Nephron (organoid): ENCODE data around the gene HMGB4.

ENCODE experiments used
- H3K27ac Mint-ChIP-seq, 3 experiments: 2 replicates each; pipeline ENCODE4 v1.8.0; 2020; ENCODE audit warnings: mixed read lengths in 3 of 3, mild to moderate bottlenecking in 2 of 3, moderate library complexity in 1 of 3
- H3K27me3 Mint-ChIP-seq: 2 replicates; pipeline ENCODE4 v1.8.0; 2021; ENCODE audit warnings: low read depth, mild to moderate bottlenecking, moderate library complexity, mixed read lengths
- H3K36me3 Mint-ChIP-seq: 2 replicates; pipeline ENCODE4 v1.8.0; 2020; ENCODE audit warnings: low read depth, mixed read lengths
- H3K4me1 Mint-ChIP-seq: 2 replicates; pipeline ENCODE4 v1.8.0; 2020; ENCODE audit warnings: mixed read lengths
- H3K4me3 Mint-ChIP-seq, 3 experiments: 2 replicates each; pipeline ENCODE4 v1.8.0; 2020; ENCODE audit warnings: mild to moderate bottlenecking in 3 of 3, mixed read lengths in 3 of 3, moderate library complexity in 2 of 3
- H3K9me3 Mint-ChIP-seq: 2 replicates; pipeline ENCODE4 v1.8.0; 2020; ENCODE audit warnings: mixed read lengths
- TF ChIP-seq, protein P1 (sequence below), 3 experiments: fragments of 200-600 bp; sonication (generic); IDR thresholded peaks; one replicate each; pipeline ENCODE4 v1.5.0; 2021; ENCODE audit warnings: antibody characterized with exemption in 3 of 3; ENCODE audit not compliant: unreplicated experiment in 3 of 3

The HMGB4 gene

DNA sequence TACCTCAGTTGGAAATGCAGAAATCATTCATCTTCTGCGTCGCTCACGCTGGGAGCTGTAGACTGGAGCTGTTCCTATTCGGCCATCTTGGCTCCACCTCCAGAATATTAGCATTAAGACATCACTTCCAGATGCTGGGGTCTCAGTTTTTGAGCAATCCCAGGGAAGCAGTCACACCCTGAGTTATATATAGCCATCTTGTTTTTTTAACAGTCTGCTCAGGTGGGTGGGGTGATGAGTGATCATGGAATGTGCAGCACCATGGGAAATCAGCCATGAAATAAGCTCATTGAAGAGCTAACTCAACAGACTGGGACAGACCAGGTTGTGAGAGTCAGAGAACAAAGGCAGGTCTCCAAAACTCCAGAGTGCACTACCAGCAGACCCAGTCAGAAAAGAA lies 27.0 kb upstream of the HMGB4 start:
- Mint-ChIP-seq H3K36me3 (no peaks in the 10 kb centered on the region), H3K9me3 (peaks cover 19% of the 10 kb centered on the region), H3K27me3 (peaks cover 12% of the 10 kb centered on the region), H3K4me3 (no peak overlapping the region), H3K4me1 (no peaks in the 10 kb centered on the region), H3K27ac (no peak overlapping the region)
- TF ChIP-seq, protein P1, sequence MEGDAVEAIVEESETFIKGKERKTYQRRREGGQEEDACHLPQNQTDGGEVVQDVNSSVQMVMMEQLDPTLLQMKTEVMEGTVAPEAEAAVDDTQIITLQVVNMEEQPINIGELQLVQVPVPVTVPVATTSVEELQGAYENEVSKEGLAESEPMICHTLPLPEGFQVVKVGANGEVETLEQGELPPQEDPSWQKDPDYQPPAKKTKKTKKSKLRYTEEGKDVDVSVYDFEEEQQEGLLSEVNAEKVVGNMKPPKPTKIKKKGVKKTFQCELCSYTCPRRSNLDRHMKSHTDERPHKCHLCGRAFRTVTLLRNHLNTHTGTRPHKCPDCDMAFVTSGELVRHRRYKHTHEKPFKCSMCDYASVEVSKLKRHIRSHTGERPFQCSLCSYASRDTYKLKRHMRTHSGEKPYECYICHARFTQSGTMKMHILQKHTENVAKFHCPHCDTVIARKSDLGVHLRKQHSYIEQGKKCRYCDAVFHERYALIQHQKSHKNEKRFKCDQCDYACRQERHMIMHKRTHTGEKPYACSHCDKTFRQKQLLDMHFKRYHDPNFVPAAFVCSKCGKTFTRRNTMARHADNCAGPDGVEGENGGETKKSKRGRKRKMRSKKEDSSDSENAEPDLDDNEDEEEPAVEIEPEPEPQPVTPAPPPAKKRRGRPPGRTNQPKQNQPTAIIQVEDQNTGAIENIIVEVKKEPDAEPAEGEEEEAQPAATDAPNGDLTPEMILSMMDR (IDR thresholded peaks at IDR 0.05; ENCODE audit: unreplicated experiment in 3 of 3) = no peak

DNA sequence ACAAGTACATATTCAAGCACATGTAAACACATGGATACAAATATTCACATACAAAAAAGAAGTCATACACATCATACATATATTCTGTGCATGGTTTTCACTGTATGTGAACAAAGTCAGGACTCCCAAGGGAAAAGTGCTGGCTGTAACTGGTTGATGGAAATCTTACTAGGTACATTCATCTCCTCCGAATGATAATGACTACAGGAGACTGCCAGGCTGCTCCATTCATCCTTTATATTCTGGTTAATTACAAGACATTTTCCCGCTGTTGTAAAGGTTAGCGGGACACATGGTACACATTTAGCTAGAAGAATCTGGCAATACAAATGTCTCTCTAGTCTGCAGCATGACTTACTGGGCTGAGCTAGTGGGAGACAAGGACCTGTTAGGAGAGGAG lies 26.2 kb upstream of the HMGB4 start:
- H3K9me3 Mint-ChIP-seq = peaks cover 14% of the 10 kb centered on the region
- no peaks in the 10 kb centered on the region for H3K36me3 Mint-ChIP-seq
- TF ChIP-seq, protein P1 (IDR thresholded peaks at IDR 0.05; ENCODE audit: unreplicated experiment in 3 of 3) = no peak

DNA sequence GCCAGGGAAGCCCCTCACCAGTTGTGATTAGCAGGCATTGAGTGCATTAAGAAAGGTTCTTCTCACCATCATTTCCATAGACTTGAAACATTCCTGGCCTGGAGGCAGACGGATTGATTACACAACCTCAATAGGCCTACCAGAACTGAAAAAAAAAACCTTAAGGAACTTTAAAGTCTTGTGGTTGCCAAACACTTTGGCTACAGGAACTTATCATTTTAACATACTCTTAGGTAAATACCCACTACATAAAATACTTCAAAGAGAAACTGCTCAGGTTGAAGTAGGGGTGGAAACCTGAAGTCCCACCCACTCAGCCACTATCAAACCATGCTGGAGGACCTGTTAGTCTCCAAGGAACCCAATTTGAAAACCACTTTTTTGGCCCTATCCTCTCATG lies 22.4 kb upstream of the HMGB4 start:
- H3K4me1 Mint-ChIP-seq = peaks cover 15% of the 10 kb centered on the region
- TF ChIP-seq, protein P1 (IDR thresholded peaks at IDR 0.05; ENCODE audit: unreplicated experiment in 3 of 3) = no peak
- H3K9me3 Mint-ChIP-seq = peaks cover 10% of the 10 kb centered on the region

More for the DNA sequence above, 26.2 kb upstream of the HMGB4 start:
- no peak overlapping the region for H3K4me3 Mint-ChIP-seq
- no peaks in the 10 kb centered on the region for H3K4me1 Mint-ChIP-seq
- peaks cover 12% of the 10 kb centered on the region for H3K27me3 Mint-ChIP-seq
- H3K27ac Mint-ChIP-seq = no peak overlapping the region

DNA sequence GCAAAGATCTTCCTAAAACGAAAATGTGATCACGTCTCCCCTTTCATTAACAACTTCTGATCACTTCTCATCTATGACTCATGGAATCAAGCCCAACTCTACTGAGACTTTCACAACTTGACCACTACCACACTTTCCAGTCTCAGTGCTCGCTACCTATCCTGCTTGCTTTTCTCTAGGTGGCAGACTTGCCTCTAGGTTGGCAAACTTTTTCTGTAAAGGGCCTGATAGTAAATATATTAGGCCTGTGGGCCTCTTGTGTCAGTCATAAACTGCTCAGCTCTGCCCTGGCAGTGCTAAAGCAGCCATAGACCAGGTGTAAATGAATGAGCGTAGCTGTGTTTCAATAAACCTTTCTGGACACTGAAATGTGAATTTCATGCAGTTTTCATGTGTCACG lies 21.5 kb upstream of the HMGB4 start:
- Mint-ChIP-seq H3K36me3 (no peaks in the 10 kb centered on the region), H3K27me3 (peaks cover 17% of the 10 kb centered on the region), H3K4me1 (peaks cover 15% of the 10 kb centered on the region), H3K27ac (no peak overlapping the region), H3K9me3 (peaks cover 5% of the 10 kb centered on the region), H3K4me3 (no peak overlapping the region)
- TF ChIP-seq, protein P1 (IDR thresholded peaks at IDR 0.05; ENCODE audit: unreplicated experiment in 3 of 3) = peak in 1 of 3 experiments; percentile 19

More for the DNA sequence above, 22.4 kb upstream of the HMGB4 start:
- Mint-ChIP-seq H3K4me3 (no peak overlapping the region), H3K27me3 (peaks cover 17% of the 10 kb centered on the region), H3K36me3 (no peaks in the 10 kb centered on the region), H3K27ac (no peak overlapping the region)

DNA sequence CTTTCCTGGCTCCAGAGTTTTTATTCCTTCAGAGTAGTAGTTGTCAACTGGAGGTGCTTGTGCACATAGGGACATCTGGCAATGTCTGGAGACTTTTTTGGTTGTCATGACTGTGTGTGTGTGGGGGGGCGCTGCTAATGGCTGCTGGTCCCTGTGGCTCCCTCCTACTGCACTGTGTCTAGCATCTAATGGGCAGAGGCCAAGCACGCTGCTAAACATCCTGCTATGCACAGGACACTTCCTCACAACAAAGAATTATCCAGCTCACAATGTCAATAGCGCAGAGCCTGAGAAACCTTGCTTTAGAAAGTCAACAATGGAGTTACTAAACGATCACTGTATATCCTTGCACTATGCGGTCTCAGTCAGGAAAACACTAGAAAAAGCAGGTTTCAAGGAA lies 19.7 kb upstream of the HMGB4 start:
- Mint-ChIP-seq H3K4me1 (peaks cover 15% of the 10 kb centered on the region), H3K27me3 (peaks cover 13% of the 10 kb centered on the region), H3K4me3 (no peak overlapping the region), H3K27ac (no peak overlapping the region), H3K36me3 (no peaks in the 10 kb centered on the region), H3K9me3 (no peaks in the 10 kb centered on the region)
- TF ChIP-seq, protein P1 (IDR thresholded peaks at IDR 0.05; ENCODE audit: unreplicated experiment in 3 of 3) = no peak

DNA sequence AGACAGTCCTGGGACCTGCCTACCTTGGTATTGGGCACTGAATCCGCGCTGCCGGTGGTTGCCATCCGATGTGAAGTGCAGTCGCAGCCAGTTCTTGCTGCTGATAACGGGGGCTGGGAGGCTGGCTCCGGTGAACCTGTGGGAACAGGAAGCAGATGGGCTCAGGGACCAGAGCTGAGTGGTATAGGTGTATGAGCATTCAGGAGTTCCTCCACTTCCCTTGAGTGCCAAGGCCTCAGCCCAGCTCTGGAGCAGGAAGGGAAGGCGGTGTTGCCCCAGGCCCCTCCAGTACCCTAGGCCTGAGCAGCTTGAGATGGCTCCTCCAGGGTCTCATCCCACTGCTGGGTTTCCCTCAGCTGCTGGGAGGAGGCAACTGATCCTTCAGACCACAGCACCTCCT lies 17.0 kb upstream of the HMGB4 start:
- H3K27ac Mint-ChIP-seq = no peak overlapping the region
- H3K9me3 Mint-ChIP-seq = no peaks in the 10 kb centered on the region
- H3K36me3 Mint-ChIP-seq = no peaks in the 10 kb centered on the region
- peaks cover 17% of the 10 kb centered on the region for H3K27me3 Mint-ChIP-seq
- no peak overlapping the region for H3K4me3 Mint-ChIP-seq
- H3K4me1 Mint-ChIP-seq = peaks cover 15% of the 10 kb centered on the region
- TF ChIP-seq, protein P1 (IDR thresholded peaks at IDR 0.05; ENCODE audit: unreplicated experiment in 3 of 3) = no peak
